SK-N-MC (cell line): Measurements from ENCODE around the gene FHOD1.

ENCODE experiments used
- DNase-seq: peaks from one replicate; pipeline ENCODE4 v3.0.0-alpha.2; 2011; ENCODE audit warnings: low read depth, low spot score
- H3K27ac ChIP-seq: fragments of 200-600 bp; sonication (generic); 2 replicates; pipeline ENCODE4 v1.5.1; 2016; ENCODE audit warnings: mixed run types
- H3K36me3 ChIP-seq: fragments of 200-600 bp; sonication (generic); 2 replicates; pipeline ENCODE4 v1.6.1; 2017; ENCODE audit warnings: antibody characterized with exemption, low read length, mixed read lengths; ENCODE audit not compliant: insufficient read depth
- H3K4me3 ChIP-seq: fragments of 200-600 bp; sonication (generic); 2 replicates; pipeline ENCODE4 v1.5.1; 2016
- H3K9ac ChIP-seq: fragments of 200-600 bp; sonication (generic); 2 replicates; pipeline ENCODE4 v1.8.0; 2017; ENCODE audit warnings: mixed run types, mixed read lengths; ENCODE audit not compliant: insufficient read length
- H3K9me3 ChIP-seq: fragments of 200-600 bp; sonication (generic); 2 replicates; pipeline ENCODE4 v1.6.1; 2017; ENCODE audit warnings: low read depth, mild to moderate bottlenecking, antibody characterized with exemption, low read length, moderate library complexity, mixed read lengths
- EZH2 ChIP-seq: fragments of 200-600 bp; sonication (generic); IDR thresholded peaks from one replicate; pipeline ENCODE4 v1.6.1; 2017; ENCODE audit warnings: antibody characterized with exemption
- FOXP2 ChIP-seq: optimal IDR thresholded peaks from 2 replicates; pipeline ENCODE3; 2011; ENCODE audit warnings: mild to moderate bottlenecking, moderate library complexity; ENCODE audit not compliant: insufficient read depth; ENCODE audit errors: extremely low read length, control extremely low read depth
- POLR2AphosphoS5 ChIP-seq: IDR thresholded peaks from 2 replicates; pipeline ENCODE4 v1.6.1; 2012; ENCODE audit warnings: mild to moderate bottlenecking, low read depth, low read length, borderline replicate concordance

FHOD1 gene

GRCh38 chr16:67247192-67248072, at the start of gene FHOD1:
Gene FHOD1, minus strand, starts transcription at chr16:67247481. Its CDS starts 71 bp downstream, at chr16:67247410.
- Histone ChIP-seq H3K9me3 (no peaks in the 10 kb centered on the region), H3K36me3 (no peaks in the 10 kb centered on the region), H3K27ac (no peak within 1 kb of the TSS), H3K9ac (peak within 1 kb of the TSS; percentile 37), H3K4me3 (peak within 1 kb of the TSS; percentile 82)
- TF ChIP-seq POLR2AphosphoS5 (peak; percentile 59; the same call in 1 of the 2 replicates), EZH2 (no peak), FOXP2 (no peak)
- DNase-seq, result no peak

DNA sequence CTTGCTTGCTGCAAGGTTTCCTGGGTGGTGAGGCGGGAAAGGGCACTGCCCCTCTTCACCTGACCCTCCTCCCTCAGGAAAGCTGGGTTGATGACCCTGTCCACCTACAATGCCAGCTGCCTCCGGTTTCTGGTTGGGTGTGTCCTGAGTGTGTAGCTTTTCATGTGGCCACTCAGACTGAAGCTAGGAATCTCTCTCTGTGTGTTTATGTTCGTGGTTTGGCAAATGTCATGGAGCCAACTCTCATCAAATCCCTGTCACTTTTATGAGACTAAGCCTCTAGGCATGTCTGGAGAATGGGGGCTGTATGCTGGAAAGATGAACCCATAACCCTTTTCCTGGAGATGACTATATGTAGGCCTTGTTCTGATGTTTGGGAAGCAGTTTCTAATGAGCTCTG, 49.1 kb upstream of the FHOD1 start:
- Histone ChIP-seq H3K4me3 (no peak overlapping the region), H3K9me3 (no peaks in the 10 kb centered on the region), H3K36me3 (no peaks in the 10 kb centered on the region), H3K9ac (no peak overlapping the region), H3K27ac (no peak overlapping the region)
- DNase-seq, result no peak
- TF ChIP-seq EZH2 (no peak), POLR2AphosphoS5 (no peak), FOXP2 (no peak)

- no peaks in the 10 kb centered on the region for H3K9me3 ChIP-seq
- H3K27ac ChIP-seq, result no peak overlapping the region
- no peak for DNase-seq
- H3K36me3 ChIP-seq, result no peaks in the 10 kb centered on the region
- no peak overlapping the region for H3K4me3 ChIP-seq
- no peak overlapping the region for H3K9ac ChIP-seq
- no peak for TF ChIP-seq EZH2
- TF ChIP-seq POLR2AphosphoS5, result no peak
- TF ChIP-seq FOXP2, result no peak
These were observed 47.7 kb upstream of the FHOD1 start for GRCh38 chr16:67294938-67295361.

DNA sequence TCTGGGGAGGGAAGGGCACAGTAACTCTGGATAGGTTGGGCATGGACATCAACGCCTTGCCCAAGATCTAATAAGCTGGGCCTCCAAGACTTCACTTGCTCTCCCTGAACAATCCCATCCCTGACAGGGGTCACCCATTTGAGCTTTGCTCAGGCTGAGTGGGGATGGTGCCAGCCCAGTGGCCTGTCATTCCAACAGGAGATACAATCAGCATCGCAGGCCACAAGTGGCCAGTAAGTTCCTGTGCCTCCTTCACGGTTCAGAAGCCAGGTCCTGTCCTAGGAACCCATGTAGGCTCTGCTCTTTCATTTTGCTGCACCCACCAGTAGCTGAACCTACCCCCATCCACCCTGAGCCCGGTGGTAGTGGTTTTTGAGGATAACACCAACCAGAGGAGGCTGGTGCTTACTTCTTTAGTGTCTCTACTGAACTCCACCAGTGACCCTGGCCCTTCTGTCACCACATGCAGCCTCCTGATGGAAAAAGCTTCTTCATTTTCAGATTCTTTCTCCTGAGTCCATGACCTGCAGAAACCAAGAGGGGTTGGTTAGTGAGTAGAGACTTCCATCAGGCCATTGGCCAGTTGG, 47.0 kb upstream of the FHOD1 start:
- no peaks in the 10 kb centered on the region for H3K9me3 ChIP-seq
- DNase-seq, result no peak
- H3K27ac ChIP-seq, result no peak overlapping the region
- TF ChIP-seq EZH2 (no peak), POLR2AphosphoS5 (no peak)
- H3K36me3 ChIP-seq, result no peaks in the 10 kb centered on the region
- H3K9ac ChIP-seq, result no peak overlapping the region
- no peak overlapping the region for H3K4me3 ChIP-seq

DNA sequence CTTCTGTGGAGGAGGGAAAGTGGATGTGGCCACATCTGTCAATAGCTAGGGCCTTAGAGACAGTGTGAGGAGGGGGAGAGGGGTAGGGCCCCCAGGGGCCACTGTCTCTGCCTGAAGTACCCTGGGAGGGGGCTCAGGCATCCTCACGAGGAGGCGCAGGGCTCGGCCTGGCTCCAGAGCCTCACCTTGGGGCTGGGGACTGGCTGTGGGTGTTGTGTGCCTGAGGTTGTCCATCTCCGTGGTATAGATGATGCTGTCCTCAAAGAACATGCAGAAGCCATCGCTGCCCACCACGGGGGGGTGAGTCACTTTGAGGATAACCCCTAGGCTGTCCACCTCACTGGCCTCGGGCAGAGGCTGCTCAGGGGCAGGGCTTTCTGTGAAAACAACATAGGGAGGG, 44.2 kb upstream of the FHOD1 start:
- Histone ChIP-seq H3K9me3 (no peaks in the 10 kb centered on the region), H3K36me3 (no peaks in the 10 kb centered on the region), H3K4me3 (no peak overlapping the region), H3K27ac (no peak overlapping the region), H3K9ac (no peak overlapping the region)
- DNase-seq, result no peak
- TF ChIP-seq FOXP2, result no peak
- no peak for TF ChIP-seq EZH2

DNA sequence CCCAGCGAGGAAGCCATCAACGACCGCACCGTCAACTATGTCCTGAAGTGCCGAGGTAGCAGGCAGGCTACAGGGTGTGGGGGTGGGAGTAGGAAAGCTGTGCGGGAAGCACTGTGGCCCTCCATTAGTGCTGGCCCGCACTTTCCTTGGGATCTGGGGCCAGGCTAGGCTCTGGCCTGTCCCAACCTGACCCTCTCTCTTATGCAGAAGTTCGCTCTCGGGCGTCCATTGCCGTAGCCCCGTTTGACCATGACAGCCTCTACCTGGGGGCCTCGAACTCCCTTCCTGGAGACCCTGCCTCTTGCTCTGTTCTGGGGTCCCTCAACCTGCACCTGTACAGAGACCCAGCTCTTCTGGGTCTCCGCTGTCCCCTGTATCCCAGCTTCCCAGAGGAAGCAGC, 40.7 kb upstream of the FHOD1 start:
- TF ChIP-seq FOXP2, result no peak
- TF ChIP-seq EZH2, result no peak
- TF ChIP-seq POLR2AphosphoS5, result no peak
- Histone ChIP-seq H3K27ac (no peak overlapping the region), H3K9me3 (no peaks in the 10 kb centered on the region), H3K36me3 (no peaks in the 10 kb centered on the region), H3K4me3 (no peak overlapping the region), H3K9ac (no peak overlapping the region)
- no peak for DNase-seq

DNA sequence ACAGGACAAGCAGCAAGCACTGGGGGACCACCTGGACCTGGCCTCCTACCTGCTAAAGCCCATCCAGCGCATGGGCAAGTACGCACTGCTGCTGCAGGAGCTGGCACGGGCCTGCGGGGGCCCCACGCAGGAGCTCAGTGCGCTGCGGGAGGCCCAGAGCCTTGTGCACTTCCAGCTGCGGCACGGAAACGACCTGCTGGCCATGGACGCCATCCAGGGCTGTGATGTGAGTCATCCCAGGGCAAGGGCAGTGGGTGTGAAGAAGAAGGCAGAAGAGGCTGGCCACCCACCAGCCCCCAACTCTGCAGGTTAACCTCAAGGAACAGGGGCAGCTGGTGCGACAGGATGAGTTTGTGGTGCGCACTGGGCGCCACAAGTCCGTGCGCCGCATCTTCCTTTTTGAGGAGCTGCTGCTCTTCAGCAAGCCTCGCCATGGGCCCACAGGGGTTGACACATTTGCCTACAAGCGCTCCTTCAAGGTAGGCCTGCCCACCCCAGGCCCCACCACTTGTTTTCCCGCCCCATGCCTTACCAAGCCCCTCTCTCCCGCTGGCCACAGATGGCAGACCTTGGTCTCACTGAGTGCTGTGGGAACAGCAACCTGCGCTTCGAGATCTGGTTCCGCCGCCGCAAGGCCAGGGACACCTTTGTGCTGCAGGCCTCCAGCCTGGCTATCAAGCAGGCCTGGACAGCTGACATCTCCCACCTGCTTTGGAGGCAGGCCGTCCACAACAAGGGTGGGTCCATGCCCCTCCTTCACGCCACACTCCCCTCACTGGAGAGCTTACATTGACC, 39.4 kb upstream of the FHOD1 start:
- no peak for DNase-seq

DNA sequence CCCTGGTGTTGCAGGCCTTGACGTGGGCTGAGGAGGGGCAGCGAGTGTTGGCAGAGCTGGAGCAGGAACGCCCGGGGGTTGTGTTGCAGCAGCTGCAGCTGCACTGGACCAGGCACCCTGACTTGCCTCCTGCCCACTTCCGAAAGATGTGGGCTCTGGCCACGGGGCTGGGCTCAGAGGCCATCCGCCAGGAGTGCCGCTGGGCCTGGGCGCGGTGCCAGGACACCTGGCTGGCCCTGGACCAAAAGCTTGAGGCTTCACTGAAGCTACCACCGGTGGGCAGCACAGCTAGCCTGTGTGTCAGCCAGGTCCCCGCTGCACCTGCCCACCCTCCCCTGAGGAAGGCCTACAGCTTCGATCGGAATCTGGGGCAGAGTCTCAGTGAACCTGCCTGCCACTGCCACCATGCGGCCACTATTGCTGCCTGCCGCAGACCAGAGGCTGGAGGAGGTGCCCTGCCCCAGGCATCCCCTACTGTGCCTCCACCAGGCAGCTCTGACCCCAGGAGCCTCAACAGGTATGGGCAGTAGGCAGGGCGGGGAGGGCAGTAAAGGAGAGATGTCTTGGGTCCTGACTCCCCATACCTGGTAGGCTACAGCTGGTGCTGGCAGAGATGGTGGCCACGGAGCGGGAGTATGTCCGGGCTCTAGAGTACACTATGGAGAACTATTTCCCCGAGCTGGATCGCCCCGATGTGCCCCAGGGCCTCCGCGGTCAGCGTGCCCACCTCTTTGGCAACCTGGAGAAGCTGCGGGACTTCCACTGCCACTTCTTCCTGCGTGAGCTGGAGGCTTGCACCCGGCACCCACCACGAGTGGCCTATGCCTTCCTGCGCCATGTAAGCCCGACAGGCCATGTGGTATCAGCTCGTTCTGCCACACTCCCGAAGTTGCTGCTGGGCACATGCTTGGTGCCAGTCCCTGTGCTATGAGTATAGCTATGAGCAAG, 37.7 kb upstream of the FHOD1 start:
- no peak for DNase-seq
- H3K9ac ChIP-seq, result no peak overlapping the region
- TF ChIP-seq EZH2 (no peak), FOXP2 (no peak), POLR2AphosphoS5 (no peak)
- H3K36me3 ChIP-seq, result no peaks in the 10 kb centered on the region
- no peak overlapping the region for H3K4me3 ChIP-seq
- no peak overlapping the region for H3K27ac ChIP-seq
- no peaks in the 10 kb centered on the region for H3K9me3 ChIP-seq

More for the DNA sequence above, 39.4 kb upstream of the FHOD1 start:
- H3K36me3 ChIP-seq, result no peaks in the 10 kb centered on the region
- H3K27ac ChIP-seq, result no peak overlapping the region
- TF ChIP-seq FOXP2 (no peak), POLR2AphosphoS5 (no peak), EZH2 (no peak)
- H3K9me3 ChIP-seq, result no peaks in the 10 kb centered on the region
- no peak overlapping the region for H3K9ac ChIP-seq
- no peak overlapping the region for H3K4me3 ChIP-seq
